ENCODE data around the gene NACC1. TPM values are rescaled to one million over a fixed set of nuclear protein-coding genes. Genes with fewer than 3 reads are reported as not detected.
"Not testable (repeated sequence)": the region's sequence is repeated elsewhere in the genome, so short reads cannot be mapped to it uniquely, and the experiment has no call there.

Gene NACC1
- total RNA-seq, 2 donors from 2014 or later, result 129 to 138 TPM

GRCh38 chr19:13155472-13156359 is 37.7 kb downstream of the NACC1 start:
- peak; percentile 93 for DNase-seq (ENCODE audit: low spot score)
- H3K27me3 Mint-ChIP-seq, result no peaks in the 10 kb centered on the region
- peaks cover 56 to 60% of the 10 kb centered on the region in 2 donors for H3K4me1 Mint-ChIP-seq (ENCODE audit: low read depth in 2 of 2)
- no peaks in the 10 kb centered on the region for H3K9me3 Mint-ChIP-seq
- H3K36me3 Mint-ChIP-seq, result peaks cover 15% of the 10 kb centered on the region
- peak overlapping the region; percentile 93 to 98 for H3K27ac Mint-ChIP-seq
- peak; percentile 10 to 11 for ATAC-seq
- H3K4me3 Mint-ChIP-seq, result peak overlapping the region; percentile 94

DNA sequence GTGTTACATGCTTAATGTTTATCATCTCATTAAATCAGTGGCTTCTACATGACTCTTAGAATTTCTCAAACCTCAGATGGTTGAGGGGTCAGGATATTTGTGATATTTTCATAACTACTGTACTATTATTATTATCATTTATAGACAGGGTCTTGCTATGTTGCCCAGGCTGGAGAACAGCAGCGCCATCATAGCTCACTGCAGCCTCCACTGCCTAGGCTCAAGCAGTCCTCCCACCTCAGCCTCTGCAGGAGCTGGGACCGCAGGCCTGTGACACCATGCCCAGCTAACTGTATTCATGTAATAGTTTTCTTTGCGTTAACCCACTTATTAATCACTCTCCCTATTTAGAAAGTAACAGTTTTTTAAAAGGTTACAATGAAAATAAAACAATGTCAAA is 41.6 kb downstream of the NACC1 start:
- H3K36me3 Mint-ChIP-seq, result no peaks in the 10 kb centered on the region
- H3K4me3 Mint-ChIP-seq, result peak overlapping the region; percentile 31
- ATAC-seq (no peak), DNase-seq (ENCODE audit: low spot score) (no peak)
- H3K4me1 Mint-ChIP-seq (ENCODE audit: low read depth in 2 of 2), result peaks cover 51 to 53% of the 10 kb centered on the region in 2 donors
- H3K27me3 Mint-ChIP-seq, result no peaks in the 10 kb centered on the region
- H3K9me3 Mint-ChIP-seq, result no peaks in the 10 kb centered on the region
- peak overlapping the region; percentile 28 to 65 for H3K27ac Mint-ChIP-seq

GRCh38 chr19:13160557-13160956 is 42.5 kb downstream of the NACC1 start:
- H3K9me3 Mint-ChIP-seq, result no peaks in the 10 kb centered on the region
- DNase-seq (ENCODE audit: low spot score) (no peak), ATAC-seq (no peak)
- no peaks in the 10 kb centered on the region for H3K27me3 Mint-ChIP-seq
- H3K4me3 Mint-ChIP-seq, result no peak overlapping the region
- H3K4me1 Mint-ChIP-seq (ENCODE audit: low read depth in 2 of 2), result peaks cover 50 to 56% of the 10 kb centered on the region in 2 donors
- no peak overlapping the region for H3K27ac Mint-ChIP-seq
- no peaks in the 10 kb centered on the region for H3K36me3 Mint-ChIP-seq

DNA sequence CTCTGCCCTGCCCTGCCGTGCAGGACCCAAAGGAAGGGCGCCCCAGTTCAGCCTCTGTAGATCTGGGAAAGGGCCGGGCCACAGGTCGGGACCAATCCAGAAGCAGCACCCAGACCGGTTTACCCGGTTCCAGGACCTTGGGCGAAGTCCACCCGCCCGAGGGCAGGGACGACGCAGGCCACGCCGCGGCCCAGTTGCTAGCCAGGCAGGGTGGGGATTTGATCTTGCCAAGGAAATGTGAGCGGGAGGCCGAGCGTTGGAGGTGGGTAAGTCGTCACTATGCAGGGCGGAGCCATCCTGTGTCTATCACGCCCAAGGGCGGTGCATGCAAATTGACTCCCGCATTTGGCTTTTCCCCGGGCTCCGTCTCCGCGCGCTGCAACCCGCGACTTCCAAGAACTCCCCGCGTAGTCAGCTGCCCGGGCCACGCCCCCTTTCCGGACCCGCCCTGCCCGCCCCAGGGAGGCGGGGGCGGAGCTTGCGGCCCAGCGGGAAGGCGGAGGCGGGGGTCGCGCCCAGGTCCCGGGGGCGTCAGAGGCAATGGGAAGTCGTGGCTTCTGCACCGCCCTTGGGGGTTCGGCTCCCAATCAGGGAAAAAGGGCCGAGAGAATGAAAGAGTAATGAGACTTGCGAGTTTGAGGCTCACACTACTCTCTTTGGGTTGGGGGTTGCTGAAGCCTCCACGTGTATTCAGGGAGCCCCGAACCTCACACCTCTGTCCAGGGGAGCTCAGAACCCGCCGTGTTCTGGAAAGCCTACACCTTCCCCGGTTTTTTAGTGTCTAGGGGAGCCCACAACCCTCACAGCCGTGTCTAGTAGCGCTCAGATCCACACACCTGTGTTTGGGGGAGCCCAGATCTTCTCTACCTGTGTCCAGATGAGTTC is 44.9 kb downstream of the NACC1 start:
- Mint-ChIP-seq H3K27me3 (no peaks in the 10 kb centered on the region), H3K4me1 (ENCODE audit: low read depth in 2 of 2) (peaks cover 44 to 47% of the 10 kb centered on the region in 2 donors), H3K36me3 (no peaks in the 10 kb centered on the region), H3K27ac (peak overlapping the region; percentile 91 to 96), H3K9me3 (no peaks in the 10 kb centered on the region), H3K4me3 (peak overlapping the region; percentile 83)
- ATAC-seq (peak; percentile 83 to 87), DNase-seq (ENCODE audit: low spot score) (peak; percentile 97)

GRCh38 chr19:13163609-13164342 is 45.7 kb downstream of the NACC1 start:
- H3K36me3 Mint-ChIP-seq, result no peaks in the 10 kb centered on the region
- DNase-seq (ENCODE audit: low spot score), result no peak
- H3K9me3 Mint-ChIP-seq, result no peaks in the 10 kb centered on the region
- H3K4me1 Mint-ChIP-seq (ENCODE audit: low read depth in 2 of 2), result peaks cover 38 to 41% of the 10 kb centered on the region in 2 donors
- ATAC-seq, result no peak
- H3K4me3 Mint-ChIP-seq, result peak overlapping the region; percentile 83
- peak overlapping the region; percentile 91 to 96 for H3K27ac Mint-ChIP-seq
- H3K27me3 Mint-ChIP-seq, result no peaks in the 10 kb centered on the region

DNA sequence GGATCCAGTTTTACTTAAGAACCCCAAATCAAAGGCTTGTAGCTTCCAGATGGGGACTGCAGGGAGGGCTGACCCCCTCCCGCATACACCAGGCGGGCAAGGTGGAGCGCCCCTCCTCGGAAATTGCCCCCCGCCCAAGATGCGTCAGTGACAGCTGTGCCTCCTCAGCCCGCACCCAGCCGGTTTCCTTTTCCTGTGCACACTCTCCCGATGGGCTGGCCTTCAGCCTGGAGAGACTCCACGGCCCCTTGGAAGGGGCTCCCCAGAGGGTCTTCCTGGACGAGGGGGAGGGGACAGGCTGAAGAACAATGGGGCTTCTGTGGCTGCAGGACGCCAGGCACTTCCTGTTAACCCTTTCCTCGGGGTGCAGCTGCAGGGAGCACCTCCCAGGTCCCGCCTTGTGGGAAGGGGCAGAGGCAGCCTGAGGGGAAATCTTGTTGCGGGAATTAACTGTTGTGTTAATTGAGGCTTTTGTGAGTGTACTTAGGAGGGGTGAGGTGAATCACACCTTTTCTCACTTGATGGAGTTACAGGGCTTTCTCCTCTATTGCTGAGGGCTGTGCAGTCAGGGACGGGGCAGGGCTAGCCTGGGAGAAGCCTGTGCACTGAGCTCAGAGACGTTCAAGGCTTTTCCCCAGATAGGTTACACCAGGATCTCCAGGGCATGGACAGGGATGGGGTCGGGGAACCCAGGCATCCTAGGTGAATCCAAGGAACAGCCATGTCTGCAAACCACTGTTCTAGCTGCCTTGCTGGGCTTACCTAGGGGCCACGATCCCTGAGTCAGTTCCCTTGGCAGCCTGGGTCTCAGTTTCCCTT is 46.5 kb downstream of the NACC1 start:
- Mint-ChIP-seq H3K27me3 (no peaks in the 10 kb centered on the region), H3K27ac (peak overlapping the region; percentile 91 to 96), H3K4me3 (peak overlapping the region; percentile 83), H3K9me3 (no peaks in the 10 kb centered on the region), H3K36me3 (no peaks in the 10 kb centered on the region), H3K4me1 (ENCODE audit: low read depth in 2 of 2) (peaks cover 43 to 46% of the 10 kb centered on the region in 2 donors)
- ATAC-seq, result no peak
- no peak for DNase-seq (ENCODE audit: low spot score)

DNA sequence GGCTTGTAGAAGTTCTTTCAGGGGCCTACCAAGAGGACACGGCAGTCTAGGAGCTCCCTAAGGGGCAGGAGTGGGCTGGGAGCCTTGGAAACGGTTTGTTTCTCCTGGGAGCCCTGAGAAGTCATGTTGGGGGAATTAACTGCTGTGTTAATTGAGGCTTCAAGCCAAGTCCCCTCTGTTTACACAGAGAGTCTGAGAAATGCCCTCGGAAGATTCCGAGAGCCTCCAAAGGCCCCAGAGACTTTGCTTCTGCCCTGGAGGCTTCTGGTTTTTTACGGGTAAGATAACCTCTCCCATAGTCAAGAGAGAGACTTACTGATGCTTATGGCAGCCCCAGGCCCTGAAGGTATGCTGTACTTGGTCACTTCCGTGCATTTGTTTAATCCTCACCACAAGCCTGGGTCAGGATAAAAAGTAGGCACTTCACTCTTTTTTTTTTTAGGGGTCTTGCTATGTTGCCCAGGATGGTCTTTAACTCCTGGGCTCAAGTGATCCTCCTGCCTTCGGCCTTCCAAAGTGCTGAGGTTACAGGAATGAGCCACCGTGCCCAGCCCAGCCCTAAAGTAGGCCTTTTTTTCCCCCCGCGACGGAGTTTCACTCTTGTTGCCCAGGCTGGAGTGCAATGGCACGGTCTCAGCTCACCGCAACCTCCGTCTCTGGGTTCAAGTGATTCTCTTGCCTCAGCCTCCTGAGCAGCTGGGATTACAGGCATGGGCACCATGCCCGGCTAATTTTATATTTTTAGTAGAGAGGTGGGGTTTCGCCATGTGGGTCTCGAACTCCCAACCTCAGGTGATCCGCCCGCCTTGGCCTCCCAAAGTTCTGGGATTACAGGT is 47.3 kb downstream of the NACC1 start:
- peaks cover 46 to 47% of the 10 kb centered on the region in 2 donors for H3K4me1 Mint-ChIP-seq (ENCODE audit: low read depth in 2 of 2)
- peak overlapping the region; percentile 91 to 96 for H3K27ac Mint-ChIP-seq
- no peaks in the 10 kb centered on the region for H3K27me3 Mint-ChIP-seq
- H3K36me3 Mint-ChIP-seq, result no peaks in the 10 kb centered on the region
- peak overlapping the region; percentile 83 for H3K4me3 Mint-ChIP-seq
- ATAC-seq, result no peak
- H3K9me3 Mint-ChIP-seq, result no peaks in the 10 kb centered on the region
- no peak for DNase-seq (ENCODE audit: low spot score)

DNA sequence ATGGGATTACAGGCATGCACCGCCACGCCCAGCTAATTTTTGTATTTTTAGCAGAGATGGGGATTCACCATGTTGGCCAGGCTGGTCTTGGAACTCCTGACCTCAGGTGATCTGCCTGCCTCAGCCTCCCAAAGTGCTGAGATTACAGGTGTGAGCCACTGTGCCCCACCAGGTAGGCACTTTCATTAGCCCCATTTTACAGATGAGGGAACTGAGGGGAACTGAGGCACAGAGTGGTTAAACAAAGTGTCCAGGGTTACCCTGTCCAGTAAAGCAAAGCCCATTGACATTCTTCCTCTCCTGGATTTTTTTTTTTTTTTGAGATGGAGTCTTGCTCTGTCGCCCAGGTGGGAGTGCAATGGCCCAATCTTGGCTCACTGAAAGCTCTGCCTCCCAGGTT is 48.1 kb downstream of the NACC1 start:
- peaks cover 45 to 51% of the 10 kb centered on the region in 2 donors for H3K4me1 Mint-ChIP-seq (ENCODE audit: low read depth in 2 of 2)
- not testable (repeated sequence) for H3K9me3 Mint-ChIP-seq; H3K36me3 Mint-ChIP-seq; ATAC-seq; H3K4me3 Mint-ChIP-seq; H3K27me3 Mint-ChIP-seq; DNase-seq (ENCODE audit: low spot score)
- H3K27ac Mint-ChIP-seq, result peak overlapping the region; percentile 91 to 96

GRCh38 chr19:13169769-13170168 is 51.7 kb downstream of the NACC1 start:
- Mint-ChIP-seq H3K36me3 (no peaks in the 10 kb centered on the region), H3K27me3 (no peaks in the 10 kb centered on the region), H3K4me1 (ENCODE audit: low read depth in 2 of 2) (peaks cover 43 to 54% of the 10 kb centered on the region in 2 donors), H3K4me3 (peak overlapping the region; percentile 7), H3K27ac (peak overlapping the region; percentile 51 to 73), H3K9me3 (no peaks in the 10 kb centered on the region)
- DNase-seq (ENCODE audit: low spot score) (no peak), ATAC-seq (no peak)

DNA sequence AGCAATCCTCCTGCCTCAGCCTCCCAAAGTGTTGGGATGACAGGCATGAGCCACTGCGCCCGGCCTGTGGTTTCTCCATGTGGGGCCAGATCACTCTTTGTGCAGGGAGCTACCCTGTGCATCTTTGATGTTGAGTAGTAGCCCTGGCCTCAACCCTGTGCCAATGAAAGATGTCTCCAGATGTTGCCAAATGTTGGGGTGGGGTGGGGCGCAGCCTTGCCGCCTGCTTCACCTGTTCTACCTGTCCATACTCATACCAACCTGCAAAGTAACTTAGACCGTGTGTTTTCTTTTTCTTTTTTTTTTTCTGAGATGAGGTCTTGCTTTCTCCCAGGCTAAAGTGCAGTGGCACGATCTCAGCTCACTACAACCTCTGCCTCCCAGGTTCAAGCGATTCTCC is 53.1 kb downstream of the NACC1 start:
- no peaks in the 10 kb centered on the region for H3K27me3 Mint-ChIP-seq
- H3K27ac Mint-ChIP-seq, result peak overlapping the region; percentile 51 to 56
- H3K4me1 Mint-ChIP-seq (ENCODE audit: low read depth in 2 of 2), result peaks cover 37 to 52% of the 10 kb centered on the region in 2 donors
- peak overlapping the region; percentile 52 for H3K4me3 Mint-ChIP-seq
- no peaks in the 10 kb centered on the region for H3K36me3 Mint-ChIP-seq
- no peaks in the 10 kb centered on the region for H3K9me3 Mint-ChIP-seq
- ATAC-seq (no peak), DNase-seq (ENCODE audit: low spot score) (no peak)

- H3K36me3 Mint-ChIP-seq, result no peaks in the 10 kb centered on the region
- no peak for DNase-seq (ENCODE audit: low spot score)
- H3K4me1 Mint-ChIP-seq (ENCODE audit: low read depth in 2 of 2), result peaks cover 28 to 41% of the 10 kb centered on the region in 2 donors
- no peaks in the 10 kb centered on the region for H3K27me3 Mint-ChIP-seq
- H3K4me3 Mint-ChIP-seq, result peak overlapping the region; percentile 72
- H3K9me3 Mint-ChIP-seq, result no peaks in the 10 kb centered on the region
- ATAC-seq, result no peak
- peak overlapping the region; percentile 90 to 91 for H3K27ac Mint-ChIP-seq
Measured at GRCh38 chr19:13172346-13173138, 54.5 kb downstream of the NACC1 start.

Data from natural killer cell treated with Interleukin-12 subunit alpha and Interleukin-12 subunit beta and Interleukin-15 and Interleukin-18, amount 100 ng/mL, for 72 hours (primary cell).